GM12878 (cell line): ENCODE results near the gene ST7. TPM values are rescaled to one million over a fixed set of nuclear protein-coding genes. Genes with fewer than 3 reads are reported as not detected.

ENCODE experiments used
- ATAC-seq: fragments of 200-7000 bp; cut with Tn5 transposase; 3 replicates; pipeline ENCODE4 v1.9.1; 2020; ENCODE audit warnings: mild to moderate bottlenecking, moderate library complexity
- BruUV-seq: library from RNA; stranded (reverse); fragments of 400-500 nt; replicated peaks from 2 replicates; lab custom pipeline; 2021; lab: Mats Ljungman, UMichigan
- CTCF ChIA-PET: fragments of 300-600 bp; sonication (Branson Sonifier 250); formaldehyde crosslinking; extraction: SDS; loops from one replicate; lab custom pipeline; 2021; ENCODE audit warnings: inconsistent platforms; lab: Yijun Ruan, JAX
- POLR2A ChIA-PET: fragments of 350-600 bp; formaldehyde crosslinking; extraction: SDS; loops from one replicate; lab custom pipeline; 2021; ENCODE audit warnings: inconsistent platforms; lab: Charles Lee
- RAD21 ChIA-PET: fragments of 300-600 bp; sonication (Branson Sonifier 250); formaldehyde crosslinking; loops from one replicate; lab custom pipeline; 2023; ENCODE audit warnings: antibody characterized with exemption; ENCODE audit not compliant: unreplicated experiment; lab: Charles Lee
- SMC1A ChIA-PET: fragments of 300-600 bp; sonication (Branson Sonifier 250); formaldehyde crosslinking; loops from one replicate; lab custom pipeline; 2023; ENCODE audit not compliant: unreplicated experiment, uncharacterized antibody; lab: Charles Lee
- DNase-seq: peaks from one replicate; pipeline ENCODE4 v3.0.0-alpha.2; 2011; ENCODE audit warnings: low read depth, low spot score
- FAIRE-seq: peaks from 3 replicates; lab custom pipeline; 2011; peaks lifted over from hg19 to GRCh38; lab: Jason Lieb, UNC
- H2AFZ ChIP-seq: 2 replicates; pipeline ENCODE4 v1.6.0; 2011; ENCODE audit warnings: low read depth, low read length, control low read depth; ENCODE audit not compliant: control insufficient read depth
- H3K27ac ChIP-seq: 2 replicates; pipeline ENCODE4 v1.5.1; 2011; ENCODE audit warnings: control low read depth; ENCODE audit not compliant: control insufficient read depth, insufficient read depth
- H3K27me3 ChIP-seq, 2 experiments: replicated peaks in 1 of 2; 2 replicates each; pipeline versions ENCODE4 v1.6.0 to v1.6.1; 2011; ENCODE audit warnings: low read length in 1 of 2; ENCODE audit not compliant: control insufficient read depth in 2 of 2, insufficient read depth in 2 of 2
- H3K36me3 ChIP-seq, 2 experiments: 2 replicates each; pipeline ENCODE4 v1.5.1; 2011; ENCODE audit warnings: low read length in 1 of 2; ENCODE audit not compliant: control insufficient read depth in 2 of 2, insufficient read depth in 2 of 2
- H3K4me1 ChIP-seq: 2 replicates; pipeline ENCODE4 v1.6.1; 2011; ENCODE audit warnings: mild to moderate bottlenecking, low read length, moderate library complexity, mixed read lengths; ENCODE audit not compliant: control insufficient read depth, insufficient read depth
- H3K4me2 ChIP-seq: 2 replicates; pipeline ENCODE4 v1.6.0; 2011; ENCODE audit warnings: control low read depth; ENCODE audit not compliant: control insufficient read depth, insufficient read depth
- H3K4me3 ChIP-seq: fragments of 200-600 bp; sonication (generic); 2 replicates; pipeline ENCODE4 v1.5.1; 2016
- H3K79me2 ChIP-seq: 2 replicates; pipeline ENCODE4 v1.6.0; 2011; ENCODE audit warnings: low read length; ENCODE audit not compliant: control insufficient read depth, insufficient read depth
- H3K9ac ChIP-seq: 2 replicates; pipeline ENCODE4 v1.8.0; 2011; ENCODE audit warnings: low read length, control low read depth, mixed read lengths; ENCODE audit not compliant: control insufficient read depth, insufficient read depth
- H3K9me3 ChIP-seq: replicated peaks from 3 replicates; pipeline ENCODE4 v1.5.1; 2011; ENCODE audit warnings: mild to moderate bottlenecking, low read length; ENCODE audit not compliant: control insufficient read depth, insufficient read depth
- H4K20me1 ChIP-seq: 2 replicates; pipeline ENCODE4 v1.6.0; 2011; ENCODE audit not compliant: control insufficient read depth, insufficient read depth
- BCLAF1 ChIP-seq: fragments of 450-650 bp; IDR thresholded peaks from 2 replicates; pipeline ENCODE4 v1.6.1; 2017; ENCODE audit warnings: antibody characterized with exemption, mild to moderate bottlenecking, moderate library complexity
- CEBPB ChIP-seq, 2 experiments: fragments of 150-350 bp in 1 of 2; IDR thresholded peaks; 2 replicates each; pipeline ENCODE4 v1.6.1; 2012 to 2014; ENCODE audit warnings: low read depth in 2 of 2, low read length in 2 of 2, borderline replicate concordance in 1 of 2, inconsistent platforms in 1 of 2
- CTCF ChIP-seq, 3 experiments: IDR thresholded peaks in 2 of 3; conservative IDR thresholded peaks in 1 of 3; 2 replicates each; pipeline ENCODE4 v1.5.1; 2011; ENCODE audit warnings: low read depth in 3 of 3, low read length in 3 of 3, mild to moderate bottlenecking in 3 of 3, control low read depth in 2 of 3, moderate library complexity in 2 of 3, inconsistent platforms in 1 of 3, mixed read lengths in 1 of 3; ENCODE audit not compliant: control insufficient read depth in 2 of 3, insufficient read depth in 1 of 3; ENCODE audit errors: extremely low read depth in 1 of 3
- EGR1 ChIP-seq, 2 experiments: IDR thresholded peaks; 1 replicate in 1 of 2; 2 replicates in 1 of 2; pipeline ENCODE4 v1.6.1; 2011 to 2012; ENCODE audit warnings: low read depth in 2 of 2, low read length in 2 of 2, borderline replicate concordance in 1 of 2, mild to moderate bottlenecking in 1 of 2, moderate library complexity in 1 of 2
- MXI1 ChIP-seq: fragments of 150-350 bp; IDR thresholded peaks from 2 replicates; pipeline ENCODE4 v1.6.1; 2011; ENCODE audit warnings: low read depth, mild to moderate bottlenecking, inconsistent platforms, low read length, improper control_type of control experiment
- MYB ChIP-seq: fragments of 150-350 bp; IDR thresholded peaks from 2 replicates; pipeline ENCODE4 v1.6.1; 2014; ENCODE audit warnings: mild to moderate bottlenecking, low read depth, low read length, borderline replicate concordance
- REST ChIP-seq: IDR thresholded peaks from 2 replicates; pipeline ENCODE4 v1.6.1; 2012; ENCODE audit warnings: mild to moderate bottlenecking, low read depth, low read length
- ZNF274 ChIP-seq: IDR thresholded peaks from one replicate; pipeline ENCODE4 v1.8.0; 2011; ENCODE audit not compliant: insufficient read length, insufficient read depth
- ZNF687 ChIP-seq: fragments of 450-650 bp; IDR thresholded peaks from 2 replicates; pipeline ENCODE4 v1.6.1; 2017; ENCODE audit warnings: mild to moderate bottlenecking, moderate library complexity
- WGBS: methylation state at CpG from one replicate; pipeline ENCODE4 v1.1.6; 2016; ENCODE audit warnings: low lambda C conversion rate; ENCODE audit not compliant: insufficient replicate concordance, insufficient coverage; ENCODE audit errors: missing lambda C conversion rate; 5-methylcytosine and 5-hydroxymethylcytosine counted together
- in situ Hi-C: fragments of 300-500 bp; cut with MboI; formaldehyde crosslinking; loops from 9 replicates; pipeline ENCODE4 v1.14.3; 2018; ENCODE audit warnings: mixed read lengths
- intact Hi-C: fragments of 100-400 bp; cut with micrococcal nuclease; formaldehyde crosslinking; loops from one replicate; pipeline ENCODE4 v1.14.2; 2022; ENCODE audit not compliant: unreplicated experiment
- polyA plus RNA-seq, 11 experiments: library from polyadenylated mRNA; depleted of rRNA in 4 of 11; unstranded in 6 of 11; stranded (reverse) in 5 of 11; fragments of >200 nt; fragmentation: Nextera tagmentation in 4 of 11; fragmentation: Illumina TruSeq in 1 of 11; extraction: Ambion mirVana in 4 of 11; extraction: Trizol in 1 of 11; gene quantifications; 1 replicate in 1 of 11; 2 replicates in 10 of 11; pipeline versions ENCODE4 v1.2.1 to v1.2.3, GENCODE V29; 2011 to 2016; ENCODE audit warnings: inconsistent platforms in 2 of 11, missing spikeins in 2 of 11, low read depth in 1 of 11
- total RNA-seq, 4 experiments: library from RNA; depleted of rRNA in 3 of 4; stranded (reverse); fragments of >200 nt in 3 of 4; fragmentation: Illumina TruSeq in 1 of 4; extraction: Trizol in 1 of 4; gene quantifications; 2 replicates each; pipeline versions ENCODE4 v1.2.1 to v1.2.3, GENCODE V29; 2013 to 2021

ST7 gene
- total and polyA plus RNA-seq, 10 of the 15 experiments (the other 5 are each of a cell fraction or from before 2014, with no cell fraction given) = 27.7 to 76.4 (median 53.6) TPM

GRCh38 chr7:117193564-117193963, 240.3 kb downstream of the ST7 start:
- 96% methylated on average over 2 of the region's 2 CpGs for WGBS
- Histone ChIP-seq H2AFZ (no peak overlapping the region), H3K9ac (no peak overlapping the region), H3K9me3 (no peaks in the 10 kb centered on the region; the same call in 1 of the 3 replicates), H4K20me1 (no peaks in the 10 kb centered on the region), H3K27ac (no peak overlapping the region), H3K36me3 (peaks cover 5 to 43% of the 10 kb centered on the region in 2 experiments), H3K79me2 (no peaks in the 10 kb centered on the region), H3K4me1 (no peaks in the 10 kb centered on the region), H3K27me3 (no peaks in the 10 kb centered on the region), H3K4me2 (no peak overlapping the region), H3K4me3 (no peak overlapping the region)
- DNase-seq (no peak), FAIRE-seq (no peak), ATAC-seq (no peak)
- in situ Hi-C loops (no loop called here), intact Hi-C loops (no loop called here)
- POLR2A ChIA-PET = no interaction called here
- SMC1A ChIA-PET = interaction anchor here (0.6 to 0.7 kb wide), 2 partner anchors 22 to 306 kb away, joined by 3 to 6 read pairs; no protein-coding TSS in a partner anchor
- RAD21 ChIA-PET = no interaction called here
- no TSS peak for BruUV-seq
- CTCF ChIA-PET = no interaction called here
- TF ChIP-seq CTCF (IDR thresholded peaks at IDR 0.05 in 2 of 3, conservative IDR thresholded peaks at IDR 0.05 in 1 of 3; ENCODE audit: control insufficient read depth in 2 of 3, extremely low read depth in 1 of 3, insufficient read depth in 1 of 3, low read depth in 3 of 3, low read length in 3 of 3) (no peak), REST (no peak), BCLAF1 (no peak), ZNF687 (no peak), EGR1 (IDR thresholded peaks at IDR 0.05; ENCODE audit: borderline replicate concordance in 1 of 2, low read depth in 2 of 2, low read length in 2 of 2) (no peak), CEBPB (IDR thresholded peaks at IDR 0.05; ENCODE audit: borderline replicate concordance in 1 of 2, low read depth in 2 of 2, low read length in 2 of 2) (no peak), ZNF274 (no peak), MXI1 (no peak), MYB (no peak)
